Effector memory CD8-positive, alpha-beta T cell (primary cell): ENCODE results near the gene ETV6.
"Not testable (repeated sequence)": the region's sequence is repeated elsewhere in the genome, so short reads cannot be mapped to it uniquely, and the experiment has no call there.

Experiments used
- ATAC-seq: fragments of 150-1000 bp; cut with Tn5 transposase; replicated peaks from 2 replicates; pipeline ENCODE4 v1.10.0; 2021; ENCODE audit warnings: mild to moderate bottlenecking, moderate library complexity
- DNase-seq, 3 experiments: peaks; one replicate each; pipeline ENCODE4 v3.0.0; 2021
- H3K27ac Mint-ChIP-seq, 2 donors: one replicate each; pipeline ENCODE4 v1.8.0; 2022; ENCODE audit warnings: mild to moderate bottlenecking in 2 of 2, mixed read lengths in 2 of 2, moderate library complexity in 2 of 2
- H3K27me3 Mint-ChIP-seq, 2 donors: one replicate each; pipeline ENCODE4 v1.8.0; 2022; ENCODE audit warnings: mixed read lengths in 2 of 2
- H3K36me3 Mint-ChIP-seq: one replicate; pipeline ENCODE4 v1.8.0; 2022; ENCODE audit warnings: mild to moderate bottlenecking, moderate library complexity, mixed read lengths; ENCODE audit not compliant: insufficient read depth
- H3K4me1 Mint-ChIP-seq, 2 donors: one replicate each; pipeline ENCODE4 v1.8.0; 2022; ENCODE audit warnings: low read depth in 2 of 2, mixed read lengths in 2 of 2
- H3K4me3 Mint-ChIP-seq, 2 donors: one replicate each; pipeline ENCODE4 v1.8.0; 2022; ENCODE audit warnings: mild to moderate bottlenecking in 2 of 2, mixed read lengths in 2 of 2, moderate library complexity in 2 of 2
- H3K9me3 Mint-ChIP-seq, 2 donors: one replicate each; pipeline ENCODE4 v1.8.0; 2022; ENCODE audit warnings: mixed read lengths in 2 of 2

Gene ETV6

DNA sequence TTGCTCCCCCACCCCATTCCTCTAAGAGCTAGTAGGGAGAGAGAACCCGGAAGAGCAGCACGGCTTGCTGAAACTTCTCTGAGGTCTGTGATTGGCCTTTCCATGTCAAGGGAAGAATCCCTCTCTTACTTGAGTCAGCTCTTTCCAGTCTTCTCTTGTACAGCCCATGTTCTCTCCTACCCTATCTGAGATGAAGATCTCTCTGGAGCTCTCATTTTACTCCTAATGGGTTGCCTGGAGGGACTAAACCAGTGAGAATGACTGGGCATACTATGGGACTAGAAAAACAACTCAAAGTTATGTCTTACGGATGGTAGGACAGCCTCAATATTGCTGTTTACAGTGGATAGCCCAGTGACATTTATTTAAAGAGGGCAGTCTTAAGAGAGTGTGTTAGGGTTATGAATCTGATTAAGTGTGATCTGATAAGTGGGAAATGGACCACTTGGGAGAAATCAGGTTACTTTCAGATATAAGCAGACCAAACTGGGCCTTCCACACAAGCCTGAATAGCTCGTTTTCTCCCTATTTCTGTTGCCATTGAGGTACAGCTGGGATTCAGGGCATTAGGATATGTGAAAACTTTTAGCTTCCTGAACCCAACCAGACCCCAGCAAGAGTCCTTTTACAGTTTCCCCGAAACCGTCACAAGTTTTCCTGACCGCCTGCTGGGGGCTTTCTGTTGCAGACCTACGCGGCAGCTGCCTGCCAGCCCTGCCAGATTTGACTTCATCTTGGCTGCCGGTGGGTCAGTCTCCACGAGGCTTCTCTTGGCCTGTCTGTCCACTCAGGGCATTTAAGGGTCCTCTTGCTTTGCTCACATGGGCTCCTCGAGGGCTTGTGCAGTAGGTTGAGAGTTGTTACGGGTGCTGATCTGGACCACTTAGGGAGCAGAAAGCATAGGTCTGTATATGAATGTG, 16.9 kb downstream of the ETV6 start:
- H3K9me3 Mint-ChIP-seq, result no peaks in the 10 kb centered on the region
- no peaks in the 10 kb centered on the region for H3K27me3 Mint-ChIP-seq
- peaks cover 44 to 58% of the 10 kb centered on the region in 2 donors for H3K4me1 Mint-ChIP-seq
- peaks cover 2% of the 10 kb centered on the region for H3K36me3 Mint-ChIP-seq
- peak overlapping the region; percentile 41 to 50 for H3K27ac Mint-ChIP-seq
- H3K4me3 Mint-ChIP-seq, result no peak overlapping the region
- ATAC-seq (no peak), DNase-seq (no peak)

DNA sequence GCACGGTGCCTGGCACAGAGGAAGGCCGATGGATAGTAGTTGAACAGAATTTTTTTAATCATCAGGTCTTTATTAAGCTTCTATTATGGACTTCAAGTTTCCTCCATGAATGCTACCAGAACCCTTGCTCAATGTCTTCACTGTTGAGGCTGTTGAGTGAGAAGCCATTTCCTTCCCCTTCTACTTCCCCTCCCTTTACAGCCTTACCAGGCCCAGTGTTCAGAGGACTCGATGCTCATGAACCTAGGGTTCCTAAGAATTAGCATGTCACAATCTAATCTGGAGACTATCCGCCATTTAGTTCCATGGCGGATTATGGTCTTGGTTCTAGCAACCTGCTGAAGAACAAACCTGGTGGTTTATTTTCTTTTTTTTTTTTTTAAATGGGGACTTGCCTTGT, 17.7 kb downstream of the ETV6 start:
- peaks cover 39 to 52% of the 10 kb centered on the region in 2 donors for H3K4me1 Mint-ChIP-seq

DNA sequence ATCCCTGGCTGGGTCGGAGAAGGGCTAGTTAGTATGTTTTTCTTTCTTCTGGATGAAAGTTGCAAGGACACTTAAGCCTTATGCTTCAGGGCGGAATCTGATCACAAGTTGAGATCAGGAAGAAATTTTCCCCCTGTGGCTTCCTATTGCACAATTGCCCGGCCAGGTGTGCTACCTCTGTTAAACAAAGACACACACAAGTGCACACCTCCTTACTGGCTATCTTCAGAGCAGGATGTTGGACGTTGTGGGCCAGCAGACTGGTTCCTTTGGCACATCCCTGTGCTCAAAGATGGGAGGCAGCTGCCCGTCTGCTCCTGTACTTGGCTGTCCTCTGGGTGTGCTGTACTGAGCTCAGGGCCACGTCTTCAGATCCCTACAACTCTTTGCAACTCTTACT, 19.1 kb downstream of the ETV6 start:
- no peak overlapping the region for H3K27ac Mint-ChIP-seq
- peaks cover 2% of the 10 kb centered on the region for H3K36me3 Mint-ChIP-seq
- peaks cover 41 to 52% of the 10 kb centered on the region in 2 donors for H3K4me1 Mint-ChIP-seq
- DNase-seq (no peak), ATAC-seq (no peak)
- no peak overlapping the region for H3K4me3 Mint-ChIP-seq
- no peaks in the 10 kb centered on the region for H3K27me3 Mint-ChIP-seq
- H3K9me3 Mint-ChIP-seq, result no peaks in the 10 kb centered on the region

More for the DNA sequence above, 17.7 kb downstream of the ETV6 start:
- no peak overlapping the region for H3K4me3 Mint-ChIP-seq
- H3K27ac Mint-ChIP-seq, result peak overlapping the region in 1 of 2 donors; percentile 50
- no peak for ATAC-seq
- no peaks in the 10 kb centered on the region for H3K27me3 Mint-ChIP-seq
- H3K36me3 Mint-ChIP-seq, result peaks cover 2% of the 10 kb centered on the region
- no peaks in the 10 kb centered on the region for H3K9me3 Mint-ChIP-seq
- DNase-seq, result no peak

DNA sequence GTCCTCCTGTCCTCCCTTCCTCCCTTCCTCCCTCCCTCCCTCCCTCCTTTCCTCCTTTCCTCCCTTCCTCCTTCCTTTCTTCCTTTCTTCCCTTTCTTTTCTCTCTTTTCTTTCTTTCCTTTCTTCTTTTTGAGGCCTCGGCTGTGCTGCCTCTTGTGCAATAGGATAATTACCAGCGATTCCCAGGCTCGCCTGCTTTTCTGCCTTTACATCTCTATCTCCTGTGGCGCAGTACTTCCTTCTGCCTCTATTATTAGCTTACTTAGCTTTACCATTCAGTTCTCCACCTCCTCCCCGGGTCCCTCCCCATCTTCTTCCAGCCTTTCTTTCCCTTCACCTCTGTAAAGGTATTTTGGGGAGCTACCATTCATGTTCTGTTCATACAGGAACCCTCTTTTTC, 19.9 kb downstream of the ETV6 start:
- Mint-ChIP-seq H3K27me3 (no peaks in the 10 kb centered on the region), H3K36me3 (peaks cover 2% of the 10 kb centered on the region), H3K27ac (peak overlapping the region in 1 of 2 donors; percentile 53), H3K4me3 (no peak overlapping the region), H3K4me1 (peaks cover 40 to 57% of the 10 kb centered on the region in 2 donors), H3K9me3 (no peaks in the 10 kb centered on the region)
- DNase-seq (no peak), ATAC-seq (no peak)

DNA sequence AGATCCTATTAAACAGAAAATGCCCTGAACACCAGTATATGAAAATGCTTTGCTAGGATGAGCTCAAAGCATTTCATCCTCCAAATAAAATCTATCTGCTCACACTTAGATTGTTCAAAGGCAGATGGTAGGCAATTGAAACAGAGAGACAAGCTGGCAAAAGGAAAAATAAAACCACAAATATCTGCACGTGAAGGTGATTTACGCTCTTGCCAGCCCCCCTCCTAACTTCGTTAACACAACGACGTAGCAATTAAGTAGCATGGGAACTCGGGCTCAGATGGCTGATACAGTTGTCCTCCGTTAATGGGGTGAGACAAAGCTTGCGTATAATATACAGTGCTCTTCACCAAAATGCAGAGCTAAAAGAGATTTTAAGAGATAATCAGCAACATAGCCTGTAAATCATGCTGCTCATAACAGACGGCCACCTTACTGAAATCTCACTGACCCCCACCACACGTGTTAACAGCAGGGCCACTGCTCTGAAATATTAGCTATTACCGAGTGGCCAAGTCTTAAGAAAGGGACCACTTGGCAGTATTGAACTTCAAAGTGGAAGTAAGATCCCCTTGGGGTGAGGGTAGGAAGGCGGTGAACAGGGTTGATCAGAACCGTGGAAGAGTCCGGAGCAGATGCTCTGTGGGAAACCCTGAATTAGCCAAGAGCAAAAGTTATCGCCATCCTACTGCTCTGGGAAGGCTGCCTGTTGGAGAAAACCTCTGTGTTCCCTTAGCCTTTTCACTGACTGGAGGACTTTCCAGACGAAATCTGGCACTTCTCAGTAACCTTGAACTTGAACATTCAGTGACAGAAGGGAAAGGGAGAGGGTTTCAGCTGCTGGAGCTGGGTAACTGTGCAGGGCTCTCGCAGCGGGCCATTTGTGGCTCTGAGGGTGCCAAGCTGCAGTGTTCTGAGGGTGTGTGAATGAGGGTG, 23.1 kb downstream of the ETV6 start:
- peak overlapping the region in 1 of 2 donors; percentile 29 for H3K27ac Mint-ChIP-seq
- no peaks in the 10 kb centered on the region for H3K27me3 Mint-ChIP-seq
- no peaks in the 10 kb centered on the region for H3K36me3 Mint-ChIP-seq
- no peaks in the 10 kb centered on the region for H3K9me3 Mint-ChIP-seq
- DNase-seq (no peak), ATAC-seq (no peak)
- no peak overlapping the region for H3K4me3 Mint-ChIP-seq
- H3K4me1 Mint-ChIP-seq, result peaks cover 38 to 58% of the 10 kb centered on the region in 2 donors

DNA sequence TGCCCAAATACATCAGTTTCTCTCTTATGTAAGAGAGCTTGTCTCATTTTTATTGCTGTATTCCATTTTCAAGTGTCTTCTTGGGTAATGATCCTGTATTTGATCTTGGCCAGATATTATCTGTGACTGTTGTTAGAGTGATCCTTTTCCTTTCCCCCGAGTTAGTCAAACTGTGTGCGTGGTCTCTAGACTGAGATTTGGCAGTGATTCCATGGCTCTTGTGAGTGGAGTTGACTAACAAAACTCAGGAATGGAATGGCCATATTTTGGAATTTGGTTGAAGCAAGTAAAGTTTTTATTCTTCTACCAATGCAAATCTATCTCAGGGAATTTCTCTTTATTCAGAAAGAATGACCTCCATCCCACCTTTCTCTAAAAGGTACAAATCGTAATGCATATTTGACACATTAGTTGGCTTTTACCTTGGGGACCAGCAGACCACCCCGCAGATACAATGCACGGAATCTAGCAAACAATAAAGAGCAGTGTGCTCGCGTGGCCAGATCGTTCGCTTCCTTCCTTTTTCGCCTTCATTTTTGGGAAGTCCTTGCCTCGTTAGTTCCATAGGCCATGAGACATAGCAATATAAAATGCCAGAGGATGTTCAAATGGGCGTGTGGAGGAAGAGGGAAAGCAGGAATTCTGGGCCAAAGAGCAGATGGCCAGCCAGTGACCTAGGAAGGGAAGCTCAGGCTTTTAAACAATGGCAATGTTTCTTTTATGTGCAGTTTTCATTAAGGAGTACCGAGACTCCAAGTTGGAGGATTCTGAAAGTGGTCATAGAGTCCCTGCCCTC, 24.4 kb downstream of the ETV6 start:
- DNase-seq, result no peak
- no peaks in the 10 kb centered on the region for H3K27me3 Mint-ChIP-seq
- ATAC-seq, result no peak
- H3K27ac Mint-ChIP-seq, result peak overlapping the region in 1 of 2 donors; percentile 29
- H3K4me1 Mint-ChIP-seq, result peaks cover 32 to 57% of the 10 kb centered on the region in 2 donors
- H3K36me3 Mint-ChIP-seq, result peaks cover 3% of the 10 kb centered on the region
- no peaks in the 10 kb centered on the region for H3K9me3 Mint-ChIP-seq
- no peak overlapping the region for H3K4me3 Mint-ChIP-seq

DNA sequence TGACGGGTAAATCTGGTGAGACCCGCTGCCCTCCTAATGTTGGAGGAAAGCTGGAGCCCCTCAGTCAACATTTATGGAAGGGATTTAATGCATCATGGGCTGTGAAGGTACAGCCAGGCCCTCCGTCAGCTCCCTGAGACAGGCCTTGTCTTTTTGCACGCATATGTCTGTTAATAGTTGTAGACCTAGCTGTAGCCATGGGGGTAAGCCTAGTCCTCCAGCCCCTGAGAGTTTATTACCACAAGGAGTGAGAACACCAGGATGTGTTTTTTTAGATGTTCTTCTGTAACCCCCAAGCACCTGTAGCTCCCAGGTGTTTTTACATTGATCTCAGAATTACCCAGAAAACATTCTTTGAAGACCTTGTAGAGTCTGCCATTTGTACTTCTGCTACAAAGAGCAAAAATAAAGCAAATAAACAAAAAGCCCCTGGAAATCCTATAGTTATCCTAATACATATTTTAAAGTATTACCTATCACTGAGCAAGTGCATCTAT, 25.5 kb downstream of the ETV6 start:
- Mint-ChIP-seq H3K9me3 (no peaks in the 10 kb centered on the region), H3K36me3 (peaks cover 3% of the 10 kb centered on the region), H3K27me3 (no peaks in the 10 kb centered on the region), H3K27ac (no peak overlapping the region), H3K4me3 (no peak overlapping the region), H3K4me1 (peaks cover 25 to 47% of the 10 kb centered on the region in 2 donors)
- DNase-seq, result no peak
- no peak for ATAC-seq

DNA sequence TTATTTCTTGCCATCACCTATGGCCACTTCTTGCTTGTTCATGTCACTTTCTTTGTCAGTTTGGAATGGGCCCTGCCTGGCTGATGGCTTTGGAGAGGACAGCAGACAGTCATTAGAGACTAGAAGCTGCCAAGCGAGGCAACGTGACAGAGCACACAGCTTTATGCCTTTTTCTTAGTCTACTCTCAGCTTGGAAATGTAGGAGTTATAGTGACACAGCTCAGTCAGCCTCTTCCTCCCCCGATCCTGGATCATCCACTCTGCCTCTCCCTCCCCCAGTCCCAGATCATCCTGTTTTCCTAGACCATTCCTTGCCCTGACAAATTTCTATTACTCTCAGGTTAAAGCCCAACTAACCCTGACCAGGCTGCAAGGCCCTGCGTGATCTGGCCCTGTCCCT, 26.6 kb downstream of the ETV6 start:
- H3K27me3 Mint-ChIP-seq, result no peaks in the 10 kb centered on the region
- peak overlapping the region; percentile 6 to 9 for H3K27ac Mint-ChIP-seq
- no peak overlapping the region for H3K4me3 Mint-ChIP-seq
- peaks cover 3% of the 10 kb centered on the region for H3K36me3 Mint-ChIP-seq
- no peak for DNase-seq
- no peaks in the 10 kb centered on the region for H3K9me3 Mint-ChIP-seq
- ATAC-seq, result no peak
- H3K4me1 Mint-ChIP-seq, result peaks cover 24 to 42% of the 10 kb centered on the region in 2 donors

DNA sequence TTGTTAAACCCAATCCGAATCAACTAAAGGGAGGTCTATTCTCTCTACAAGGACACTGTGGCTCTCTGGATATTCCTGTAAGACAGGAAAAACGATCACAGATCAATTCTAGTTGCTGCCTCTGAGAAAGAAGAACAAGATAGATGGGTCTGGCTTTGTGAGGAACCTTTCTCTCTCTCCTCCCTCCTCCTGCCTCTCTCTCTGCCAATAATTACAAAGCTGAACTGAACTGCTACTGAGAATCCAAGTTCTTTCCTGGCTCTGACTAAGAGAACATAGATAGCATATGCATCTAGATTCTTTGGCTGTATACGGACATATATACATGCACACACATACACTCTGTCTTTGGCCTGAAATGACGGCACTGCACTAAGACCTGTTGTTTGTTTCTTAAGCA, 27.6 kb downstream of the ETV6 start:
- Mint-ChIP-seq H3K9me3 (no peaks in the 10 kb centered on the region), H3K36me3 (peaks cover 3% of the 10 kb centered on the region), H3K27ac (no peak overlapping the region), H3K4me1 (peaks cover 21 to 42% of the 10 kb centered on the region in 2 donors), H3K4me3 (no peak overlapping the region), H3K27me3 (no peaks in the 10 kb centered on the region)
- ATAC-seq (no peak), DNase-seq (no peak)

DNA sequence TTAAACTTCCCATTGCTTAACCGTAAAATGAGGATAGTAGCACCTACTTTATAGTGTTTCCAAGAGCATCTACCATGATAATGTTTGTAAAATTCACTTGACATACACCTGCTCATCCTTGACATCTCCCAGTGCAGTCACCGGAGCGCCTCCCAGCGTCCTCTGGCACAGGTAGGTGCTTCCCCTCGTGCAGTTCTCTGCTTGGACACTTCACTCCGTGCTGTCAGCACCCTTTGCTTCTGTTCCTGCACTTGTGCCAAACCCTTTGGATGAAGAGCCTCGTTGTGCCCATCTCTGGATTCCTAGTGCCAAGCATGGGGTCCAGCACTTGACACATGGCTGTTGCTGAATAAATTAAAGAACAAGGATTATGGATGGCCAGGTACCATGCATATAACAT, 28.3 kb downstream of the ETV6 start:
- DNase-seq (no peak), ATAC-seq (no peak)
- H3K9me3 Mint-ChIP-seq, result no peaks in the 10 kb centered on the region
- no peak overlapping the region for H3K4me3 Mint-ChIP-seq
- no peaks in the 10 kb centered on the region for H3K27me3 Mint-ChIP-seq
- peaks cover 3% of the 10 kb centered on the region for H3K36me3 Mint-ChIP-seq
- peaks cover 17 to 43% of the 10 kb centered on the region in 2 donors for H3K4me1 Mint-ChIP-seq
- no peak overlapping the region for H3K27ac Mint-ChIP-seq

DNA sequence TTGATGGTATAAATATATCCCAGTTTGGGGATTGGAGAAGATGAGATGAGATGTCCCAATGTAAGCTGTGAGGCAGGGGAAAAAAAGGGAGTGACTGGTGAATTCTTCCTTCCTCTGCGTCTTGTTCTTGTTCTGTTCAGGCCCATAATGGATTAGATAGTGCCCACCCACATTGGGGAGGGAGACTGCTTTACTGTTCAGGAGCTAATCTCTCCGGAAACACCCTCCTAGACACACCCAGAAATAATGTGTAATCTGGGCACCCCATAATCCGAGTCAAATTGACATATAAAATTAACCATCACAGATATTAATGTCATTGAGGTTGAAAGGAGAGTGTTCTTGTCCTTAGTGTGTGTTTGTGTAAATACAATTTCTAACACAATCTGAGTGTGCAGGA, 29.3 kb downstream of the ETV6 start:
- ATAC-seq (no peak), DNase-seq (no peak)
- H3K9me3 Mint-ChIP-seq, result no peaks in the 10 kb centered on the region
- H3K27ac Mint-ChIP-seq, result no peak overlapping the region
- H3K27me3 Mint-ChIP-seq, result no peaks in the 10 kb centered on the region
- no peak overlapping the region for H3K4me3 Mint-ChIP-seq
- H3K36me3 Mint-ChIP-seq, result peaks cover 3% of the 10 kb centered on the region
- H3K4me1 Mint-ChIP-seq, result peaks cover 14 to 46% of the 10 kb centered on the region in 2 donors

DNA sequence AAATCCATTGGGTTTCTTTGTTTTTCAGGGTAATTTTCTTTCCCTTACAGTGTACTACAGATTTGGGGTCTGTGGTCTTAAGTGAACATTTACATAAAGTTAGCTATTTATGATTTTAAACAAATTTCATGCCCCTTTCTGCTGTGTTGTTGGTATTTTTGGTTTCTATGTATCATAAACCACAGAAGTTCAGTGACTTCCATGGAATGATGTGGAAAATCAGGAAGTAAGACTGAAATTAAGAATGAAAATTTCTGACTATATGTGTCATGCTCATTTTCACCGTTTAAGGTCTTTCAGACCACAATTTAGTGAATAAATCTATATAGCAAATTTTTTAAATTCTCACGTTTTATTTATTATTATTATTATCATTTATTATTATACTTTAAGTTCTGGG, 31.7 kb downstream of the ETV6 start:
- H3K4me3 Mint-ChIP-seq, result no peak overlapping the region
- peak overlapping the region in 1 of 2 donors; percentile 8 for H3K27ac Mint-ChIP-seq
- no peaks in the 10 kb centered on the region for H3K27me3 Mint-ChIP-seq
- H3K36me3 Mint-ChIP-seq, result peaks cover 3% of the 10 kb centered on the region
- DNase-seq (no peak), ATAC-seq (no peak)
- H3K9me3 Mint-ChIP-seq, result no peaks in the 10 kb centered on the region
- peaks cover 14 to 36% of the 10 kb centered on the region in 2 donors for H3K4me1 Mint-ChIP-seq

DNA sequence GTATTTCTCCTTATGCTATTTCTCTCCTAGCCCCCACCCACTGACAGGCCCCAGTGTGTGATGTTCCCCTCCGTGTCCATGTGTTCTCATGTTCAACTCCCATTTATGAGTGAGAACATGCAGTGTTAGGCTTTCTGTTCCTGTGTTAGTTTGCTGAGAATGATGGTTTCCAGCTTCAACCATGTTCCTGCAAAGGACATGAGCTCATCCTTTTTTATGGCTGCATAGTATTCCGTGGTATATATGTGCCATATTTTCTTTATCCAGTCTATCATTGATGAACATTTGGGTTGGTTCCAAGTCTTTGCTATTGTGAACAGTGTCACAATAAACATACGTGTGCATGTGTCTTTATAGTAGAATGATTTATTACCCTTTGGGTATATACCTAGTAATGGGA, 32.2 kb downstream of the ETV6 start:
- not testable (repeated sequence) for DNase-seq, ATAC-seq, H3K4me3 Mint-ChIP-seq, H3K27ac Mint-ChIP-seq, H3K36me3 Mint-ChIP-seq, H3K9me3 Mint-ChIP-seq, H3K27me3 Mint-ChIP-seq
- peaks cover 11 to 31% of the 10 kb centered on the region in 2 donors for H3K4me1 Mint-ChIP-seq
